ENCODE data around the gene SLC25A40. TPM values are rescaled to one million over a fixed set of nuclear protein-coding genes. Genes with fewer than 3 reads are reported as not detected.
A peak's percentile ranks its signal among the peaks of the same experiment; 100 is the strongest.
"Not testable (repeated sequence)": the region's sequence is repeated elsewhere in the genome, so short reads cannot be mapped to it uniquely, and the experiment has no call there.

SLC25A40 gene
- total and polyA plus RNA-seq, 2 of the 13 experiments (the other 11 are each of a cell fraction or from before 2014, with no cell fraction given), result 12.9 to 13.6 TPM

- Histone ChIP-seq H3K4me2 (ENCODE audit: low read depth, low read length) (peak overlapping the region; percentile 84), H3K27ac (ENCODE audit: extremely low read length, insufficient read depth, low read length) (no peak overlapping the region), H3K27me3 (ENCODE audit: control insufficient read depth in 1 of 2, insufficient read depth in 2 of 2, low read length in 2 of 2) (no peaks in the 10 kb centered on the region; a peak in 1 of 5 replicates), H4K20me1 (ENCODE audit: insufficient read depth, low read length) (no peaks in the 10 kb centered on the region), H3K36me3 (replicated peaks in 1 of 2; ENCODE audit: control insufficient read depth in 1 of 2, insufficient read depth in 2 of 2, low read length in 2 of 2) (peaks cover 1 to 9% of the 10 kb centered on the region in 2 experiments; a peak in 1 of 5 replicates), H3K4me3 (replicated peaks in 1 of 3; ENCODE audit: insufficient read depth in 1 of 3, low read depth in 2 of 3, low read length in 3 of 3) (peak overlapping the region in 2 of 3 experiments; percentile 86 to 92; a peak in 4 of 6 replicates), H3K79me2 (ENCODE audit: insufficient read depth, low read length) (peaks cover 63% of the 10 kb centered on the region), H3K9me3 (ENCODE audit: low read length) (no peaks in the 10 kb centered on the region), H3K4me1 (ENCODE audit: insufficient read depth, low read length) (peaks cover 32% of the 10 kb centered on the region), H2AFZ (ENCODE audit: low read length) (no peak overlapping the region), H3K9ac (ENCODE audit: insufficient read depth, low read depth, low read length) (0 out of 2 replicates have a peak overlapping the region, but pooled peaks have one; percentile 89)
- FAIRE-seq, result no peak
- intact Hi-C loops (cut with micrococcal nuclease; ENCODE audit: unreplicated experiment) (loop anchor here (10.0 kb wide), 2 partner anchors 529 to 559 kb away; partner anchors contain the start of gene CROT), in situ Hi-C loops (cut with HindIII; ENCODE audit: extremely low pct_ligation_motif_present, low pct_unique_long_range_greater_than_20kb) (loop anchor here (10.0 kb wide), 1 partner anchor 529 kb away; the partner anchor contains the start of gene CROT)
- BruUV-seq (replicated peaks), result no TSS peak
- 92% methylated on average over 4 of the region's 4 CpGs for WGBS (ENCODE audit: low lambda C conversion rate)
- DNase-seq (ENCODE audit: low spot score), result no peak
- ChIA-PET POLR2A (no interaction called here), CTCF (ENCODE audit: low intra/inter-chr PET ratio, low total read pairs) (no interaction called here)
- ATAC-seq, result no peak
- no peak for TF ChIP-seq ARID5B (CRISPR knock-in tag; IDR thresholded peaks at IDR 0.05)
- no peak for TF ChIP-seq ZKSCAN1 (IDR thresholded peaks at IDR 0.05; ENCODE audit: low read length)
- TF ChIP-seq SPEN (CRISPR knock-in tag; IDR thresholded peaks at IDR 0.05; ENCODE audit: low read depth), result no peak
- no peak for TF ChIP-seq FOSL1 (CRISPR knock-in tag; IDR thresholded peaks at IDR 0.05; ENCODE audit: borderline replicate concordance)
- TF ChIP-seq ZNF549 (CRISPR knock-in tag; IDR thresholded peaks at IDR 0.05), result no peak
- TF ChIP-seq ZNF547 (CRISPR knock-in tag; IDR thresholded peaks at IDR 0.05), result no peak
- TF ChIP-seq ZNF251 (CRISPR knock-in tag; IDR thresholded peaks at IDR 0.05), result no peak
- TF ChIP-seq POLR2AphosphoS2 (IDR thresholded peaks at IDR 0.05; ENCODE audit: low read depth, low read length), result no peak
- TF ChIP-seq ARNTL (CRISPR knock-in tag; IDR thresholded peaks at IDR 0.05), result no peak
- TF ChIP-seq SAFB2 (CRISPR knock-in tag; IDR thresholded peaks at IDR 0.05; ENCODE audit: borderline replicate concordance, low read depth), result no peak
- TF ChIP-seq ZNF839 (CRISPR knock-in tag; IDR thresholded peaks at IDR 0.05; ENCODE audit: borderline replicate concordance), result no peak
Observed at GRCh38 chr7:87874066-87874465, 2.1 kb downstream of the SLC25A40 start.

- H3K36me3 ChIP-seq (replicated peaks in 1 of 2; ENCODE audit: control insufficient read depth in 1 of 2, insufficient read depth in 2 of 2, low read length in 2 of 2); BruUV-seq (replicated peaks); H3K27me3 ChIP-seq (ENCODE audit: control insufficient read depth in 1 of 2, insufficient read depth in 2 of 2, low read length in 2 of 2); CTCF ChIA-PET (ENCODE audit: low intra/inter-chr PET ratio, low total read pairs); POLR2A ChIA-PET; H3K9ac ChIP-seq (ENCODE audit: insufficient read depth, low read depth, low read length); ATAC-seq; H3K4me3 ChIP-seq (replicated peaks in 1 of 3; ENCODE audit: insufficient read depth in 1 of 3, low read depth in 2 of 3, low read length in 3 of 3); FAIRE-seq; H4K20me1 ChIP-seq (ENCODE audit: insufficient read depth, low read length); H2AFZ ChIP-seq (ENCODE audit: low read length); H3K9me3 ChIP-seq (ENCODE audit: low read length); H3K27ac ChIP-seq (ENCODE audit: extremely low read length, insufficient read depth, low read length); DNase-seq (ENCODE audit: low spot score): not testable (repeated sequence)
- H3K79me2 ChIP-seq (ENCODE audit: insufficient read depth, low read length), result peaks cover 55% of the 10 kb centered on the region
- peak overlapping the region; percentile 84; the same call in 1 of the 2 replicates for H3K4me2 ChIP-seq (ENCODE audit: low read depth, low read length)
- 99% methylated on average over 10 of the region's 10 CpGs for WGBS (ENCODE audit: low lambda C conversion rate)
- intact Hi-C loops (cut with micrococcal nuclease; ENCODE audit: unreplicated experiment) (loop anchor here (10.0 kb wide), 2 partner anchors 529 to 559 kb away; partner anchors contain the start of gene CROT), in situ Hi-C loops (cut with HindIII; ENCODE audit: extremely low pct_ligation_motif_present, low pct_unique_long_range_greater_than_20kb) (loop anchor here (10.0 kb wide), 1 partner anchor 529 kb away; the partner anchor contains the start of gene CROT)
- peaks cover 24% of the 10 kb centered on the region for H3K4me1 ChIP-seq (ENCODE audit: insufficient read depth, low read length)
Observed at GRCh38 chr7:87873328-87873727, 2.8 kb downstream of the SLC25A40 start.

Measured in HepG2 (cell line).